ENCODE measurements around the gene EFNA3.

DNA sequence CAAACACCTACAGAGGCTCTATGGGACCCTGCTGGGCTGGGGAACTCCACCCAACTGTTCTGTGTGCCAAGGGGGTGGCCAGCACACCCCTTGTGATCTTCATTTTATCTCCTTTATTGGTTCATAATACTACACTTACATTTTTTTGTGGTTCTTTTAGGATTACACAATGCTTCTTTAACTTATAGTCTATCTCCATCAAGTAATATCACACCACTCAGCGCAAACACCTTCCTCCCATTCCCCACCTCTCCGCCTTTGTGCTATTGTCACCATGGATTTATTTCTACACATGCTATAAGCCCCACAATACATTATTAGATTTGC lies 15.9 kb downstream of the EFNA3 start:
- no peak for TF ChIP-seq POLR2A (IDR thresholded peaks at IDR 0.05; ENCODE audit: low read depth, low read length)
- TF ChIP-seq, protein P1, sequence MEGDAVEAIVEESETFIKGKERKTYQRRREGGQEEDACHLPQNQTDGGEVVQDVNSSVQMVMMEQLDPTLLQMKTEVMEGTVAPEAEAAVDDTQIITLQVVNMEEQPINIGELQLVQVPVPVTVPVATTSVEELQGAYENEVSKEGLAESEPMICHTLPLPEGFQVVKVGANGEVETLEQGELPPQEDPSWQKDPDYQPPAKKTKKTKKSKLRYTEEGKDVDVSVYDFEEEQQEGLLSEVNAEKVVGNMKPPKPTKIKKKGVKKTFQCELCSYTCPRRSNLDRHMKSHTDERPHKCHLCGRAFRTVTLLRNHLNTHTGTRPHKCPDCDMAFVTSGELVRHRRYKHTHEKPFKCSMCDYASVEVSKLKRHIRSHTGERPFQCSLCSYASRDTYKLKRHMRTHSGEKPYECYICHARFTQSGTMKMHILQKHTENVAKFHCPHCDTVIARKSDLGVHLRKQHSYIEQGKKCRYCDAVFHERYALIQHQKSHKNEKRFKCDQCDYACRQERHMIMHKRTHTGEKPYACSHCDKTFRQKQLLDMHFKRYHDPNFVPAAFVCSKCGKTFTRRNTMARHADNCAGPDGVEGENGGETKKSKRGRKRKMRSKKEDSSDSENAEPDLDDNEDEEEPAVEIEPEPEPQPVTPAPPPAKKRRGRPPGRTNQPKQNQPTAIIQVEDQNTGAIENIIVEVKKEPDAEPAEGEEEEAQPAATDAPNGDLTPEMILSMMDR (IDR thresholded peaks at IDR 0.05; ENCODE audit: extremely low read depth in 1 of 2, insufficient read depth in 1 of 2, low read depth in 1 of 2, low read length in 2 of 2): no peak
- peak; percentile 23 for TF ChIP-seq EZH2 (IDR thresholded peaks at IDR 0.05; ENCODE audit: borderline replicate concordance, low read depth, low read length, severe bottlenecking)
- TF ChIP-seq POLR2AphosphoS5 (IDR thresholded peaks at IDR 0.05; ENCODE audit: insufficient read depth, low read depth, low read length): no peak
- TF ChIP-seq JUN (IDR thresholded peaks at IDR 0.05; ENCODE audit: borderline replicate concordance, insufficient read depth, insufficient read length, low read depth): no peak
- TF ChIP-seq FOS (IDR thresholded peaks at IDR 0.05; ENCODE audit: borderline replicate concordance, insufficient read depth, low read length): no peak
- TF ChIP-seq MYC (IDR thresholded peaks at IDR 0.05; ENCODE audit: low read depth, low read length): no peak
- TF ChIP-seq GATA2 (IDR thresholded peaks at IDR 0.05; ENCODE audit: insufficient read depth, insufficient read length, low read depth, low read length): no peak
- TF ChIP-seq, protein P2, sequence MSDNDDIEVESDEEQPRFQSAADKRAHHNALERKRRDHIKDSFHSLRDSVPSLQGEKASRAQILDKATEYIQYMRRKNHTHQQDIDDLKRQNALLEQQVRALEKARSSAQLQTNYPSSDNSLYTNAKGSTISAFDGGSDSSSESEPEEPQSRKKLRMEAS (IDR thresholded peaks at IDR 0.05; ENCODE audit: insufficient read depth, insufficient read length): no peak

All from endothelial cell of umbilical vein (primary cell).